Measurements from ENCODE around the gene HEATR1.

DNA sequence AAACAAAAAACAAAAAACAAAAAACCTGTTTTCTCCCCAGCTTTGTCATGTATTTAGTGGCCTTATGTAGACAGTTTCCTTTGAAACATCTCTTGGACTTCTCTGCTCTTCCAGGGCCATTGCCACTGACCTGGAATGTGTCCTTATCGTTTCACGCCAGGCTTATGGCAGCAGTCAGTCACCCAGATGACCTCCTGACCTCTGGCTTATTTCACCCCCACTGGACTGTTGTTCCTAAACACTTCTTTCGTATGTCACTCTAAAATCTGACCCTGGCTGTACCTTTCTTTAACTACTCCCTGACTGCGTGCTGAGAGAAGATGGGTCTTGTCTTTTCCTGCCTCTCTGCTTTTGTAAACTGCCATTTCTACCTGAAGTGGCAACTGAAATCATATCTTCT lies 71.5 kb downstream of the HEATR1 start:
- TF ChIP-seq EP300 (IDR thresholded peaks at IDR 0.05): no peak
- no peak for TF ChIP-seq CTCF (IDR thresholded peaks at IDR 0.05)
- no peak for TF ChIP-seq POLR2A (IDR thresholded peaks at IDR 0.05)
- TF ChIP-seq POLR2AphosphoS5 (IDR thresholded peaks at IDR 0.05): no peak

Measured in suprapubic skin (tissue), 4 donors.